Natural killer cell (primary cell): ENCODE results near the gene TBC1D8B. TPM values are rescaled to one million over a fixed set of nuclear protein-coding genes. Genes with fewer than 3 reads are reported as not detected.
A peak's percentile ranks its signal among the peaks of the same experiment; 100 is the strongest.

Experiments used
- ATAC-seq, 3 donors: fragments of 150-1000 bp in 2 of 3; fragments of 200-7000 bp in 1 of 3; cut with Tn5 transposase; 1 replicate in 1 of 3; 2 replicates in 2 of 3; pipeline ENCODE4 v1.10.0; 2021; ENCODE audit warnings: mild to moderate bottlenecking in 2 of 3, moderate library complexity in 2 of 3
- DNase-seq, 2 donors: peaks; one replicate each; pipeline versions ENCODE4 v3.0.0 to v3.0.0-alpha.2; 2013 to 2021; ENCODE audit warnings: mixed read lengths in 1 of 2
- H3K27ac ChIP-seq: one replicate; pipeline ENCODE4 v1.5.1; 2013; ENCODE audit warnings: mild to moderate bottlenecking, low read length
- H3K27me3 ChIP-seq: one replicate; pipeline ENCODE4 v1.6.1; 2013; ENCODE audit warnings: low read length; ENCODE audit not compliant: control insufficient read depth, insufficient read depth
- H3K36me3 ChIP-seq: one replicate; pipeline ENCODE4 v1.6.1; 2013; ENCODE audit warnings: low read length; ENCODE audit not compliant: control insufficient read depth, insufficient read depth
- H3K4me1 ChIP-seq: one replicate; pipeline ENCODE4 v1.6.1; 2013; ENCODE audit warnings: low read length; ENCODE audit not compliant: control insufficient read depth, insufficient read depth
- H3K4me3 ChIP-seq: one replicate; pipeline ENCODE4 v1.5.1; 2013; ENCODE audit warnings: low read length
- H3K9me3 ChIP-seq: one replicate; pipeline ENCODE4 v1.6.1; 2013; ENCODE audit warnings: low read length; ENCODE audit not compliant: control insufficient read depth, insufficient read depth
- H3K27ac Mint-ChIP-seq, 2 donors: one replicate each; pipeline ENCODE4 v1.8.0; 2022; ENCODE audit warnings: mild to moderate bottlenecking in 2 of 2, mixed read lengths in 2 of 2, moderate library complexity in 1 of 2
- H3K27me3 Mint-ChIP-seq, 2 donors: one replicate each; pipeline ENCODE4 v1.8.0; 2022; ENCODE audit warnings: low read depth in 2 of 2, mixed read lengths in 2 of 2
- H3K36me3 Mint-ChIP-seq: one replicate; pipeline ENCODE4 v1.8.0; 2022; ENCODE audit warnings: mixed read lengths
- H3K4me1 Mint-ChIP-seq, 2 donors: one replicate each; pipeline ENCODE4 v1.8.0; 2022; ENCODE audit warnings: mixed read lengths in 2 of 2
- H3K4me3 Mint-ChIP-seq: one replicate; pipeline ENCODE4 v1.8.0; 2022; ENCODE audit warnings: mild to moderate bottlenecking, moderate library complexity, mixed read lengths
- H3K9me3 Mint-ChIP-seq, 2 donors: one replicate each; pipeline ENCODE4 v1.8.0; 2022; ENCODE audit warnings: mixed read lengths in 2 of 2
- CTCF ChIP-seq: fragments of 200-600 bp; IDR thresholded peaks from one replicate; pipeline ENCODE4 v1.8.0; 2022; ENCODE audit warnings: antibody characterized with exemption
- WGBS: methylation state at CpG from one replicate; pipeline ENCODE4 v1.1.7; 2013; ENCODE audit warnings: missing lambda C conversion rate; ENCODE audit not compliant: insufficient coverage; 5-methylcytosine and 5-hydroxymethylcytosine counted together
- intact Hi-C: fragments of 100-400 bp; cut with micrococcal nuclease; formaldehyde crosslinking; loops from one replicate; pipeline ENCODE4 v1.14.2; 2022
- total RNA-seq, 4 donors: library from RNA; stranded (reverse); fragments of 120-200 nt in 1 of 4; gene quantifications; one replicate each; pipeline versions ENCODE4 v1.2.3 to v1.2.4, GENCODE V29; 2013 to 2022

Gene TBC1D8B
- total RNA-seq, 3 donors from 2014 or later (not counting 1 experiment from before 2014, with no cell fraction given) = 0.12 to 0.18 (median 0.13) TPM

DNA sequence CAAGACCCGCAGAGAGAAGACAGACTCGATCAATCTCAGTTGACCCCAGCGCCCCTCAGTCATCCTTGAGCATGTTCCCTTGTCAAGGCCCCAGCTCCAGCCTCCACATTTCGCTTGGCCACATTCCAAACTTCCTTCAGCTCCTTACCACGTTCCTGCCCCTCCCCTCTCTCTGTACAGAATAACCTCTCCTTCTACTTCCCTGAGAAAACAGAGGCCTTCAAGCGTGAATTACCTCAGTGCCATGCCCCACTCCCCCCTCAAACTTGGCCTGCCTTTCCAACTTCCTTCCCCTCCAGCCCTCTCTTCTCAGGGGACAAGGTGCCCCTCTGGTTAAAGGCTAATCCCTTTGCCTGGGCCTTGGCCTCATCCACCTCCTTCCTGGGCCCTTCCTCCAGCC is 103.9 kb downstream of the TBC1D8B start:
- Mint-ChIP-seq H3K4me1 (no peaks in the 10 kb centered on the region), H3K9me3 (no peaks in the 10 kb centered on the region), H3K27me3 (peaks cover 2 to 5% of the 10 kb centered on the region in 2 donors), H3K36me3 (no peaks in the 10 kb centered on the region), H3K27ac (no peak overlapping the region), H3K4me3 (no peak overlapping the region)
- TF ChIP-seq CTCF = no peak
- Histone ChIP-seq H3K36me3 (no peaks in the 10 kb centered on the region), H3K9me3 (no peaks in the 10 kb centered on the region), H3K4me1 (no peaks in the 10 kb centered on the region), H3K4me3 (no peak overlapping the region), H3K27me3 (no peaks in the 10 kb centered on the region), H3K27ac (no peak overlapping the region)
- intact Hi-C loops = no loop called here
- DNase-seq (no peak), ATAC-seq (no peak)
- WGBS = 72% methylated on average over 6 of the region's 6 CpGs

DNA sequence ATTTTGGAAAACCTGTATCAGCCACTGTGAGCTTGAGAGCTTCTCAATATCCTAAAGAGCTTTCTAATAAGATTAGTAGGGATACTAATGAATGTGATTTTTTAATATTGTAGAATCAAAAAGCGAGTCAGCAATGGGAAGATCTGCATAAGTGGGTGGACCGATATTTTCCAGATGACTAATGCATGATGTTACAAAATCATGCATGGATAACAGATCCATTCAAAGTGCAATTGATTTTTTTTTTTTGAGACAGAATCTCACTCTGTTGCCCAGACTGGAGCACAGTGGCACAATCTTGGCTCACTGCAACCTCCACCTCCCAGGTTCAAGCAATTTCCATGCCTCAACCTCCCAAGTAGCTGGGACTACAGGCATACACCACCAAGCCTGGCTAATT is 110.4 kb downstream of the TBC1D8B start:
- H3K36me3 ChIP-seq = no peaks in the 10 kb centered on the region
- no peak overlapping the region for H3K27ac Mint-ChIP-seq
- no peak overlapping the region for H3K4me3 ChIP-seq
- no peak for TF ChIP-seq CTCF
- no peaks in the 10 kb centered on the region for H3K36me3 Mint-ChIP-seq
- peaks cover 14 to 21% of the 10 kb centered on the region in 2 donors for H3K27me3 Mint-ChIP-seq
- H3K4me3 Mint-ChIP-seq = no peak overlapping the region
- peaks cover 5 to 6% of the 10 kb centered on the region in 2 donors for H3K4me1 Mint-ChIP-seq
- H3K9me3 ChIP-seq = no peaks in the 10 kb centered on the region
- DNase-seq (no peak), ATAC-seq (no peak)
- no peaks in the 10 kb centered on the region for H3K9me3 Mint-ChIP-seq
- whole genome bisulfite sequencing = 86% methylated on average over 2 of the region's 2 CpGs
- no peaks in the 10 kb centered on the region for H3K27me3 ChIP-seq
- H3K27ac ChIP-seq = no peak overlapping the region
- intact Hi-C loops = no loop called here
- peaks cover under 1% of the 10 kb centered on the region for H3K4me1 ChIP-seq

- no peaks in the 10 kb centered on the region for H3K9me3 Mint-ChIP-seq
- no peaks in the 10 kb centered on the region for H3K9me3 ChIP-seq
- 30% methylated on average over 5 of the region's 6 CpGs for WGBS
Measured at GRCh38 chrX:106917830-106918500, 115.5 kb downstream of the TBC1D8B start.

More at GRCh38 chrX:106917830-106918500, 115.5 kb downstream of the TBC1D8B start:
- intact Hi-C loops = no loop called here
- H3K36me3 ChIP-seq = no peaks in the 10 kb centered on the region
- no peak for ATAC-seq
- no peaks in the 10 kb centered on the region for H3K27me3 ChIP-seq
- H3K4me3 Mint-ChIP-seq = no peak overlapping the region
- H3K27me3 Mint-ChIP-seq = peaks cover 6 to 12% of the 10 kb centered on the region in 2 donors
- H3K4me3 ChIP-seq = no peak overlapping the region
- H3K4me1 Mint-ChIP-seq = peaks cover 8 to 9% of the 10 kb centered on the region in 2 donors
- H3K4me1 ChIP-seq = peaks cover 6% of the 10 kb centered on the region
- no peaks in the 10 kb centered on the region for H3K36me3 Mint-ChIP-seq
- H3K27ac ChIP-seq = no peak overlapping the region
- DNase-seq = peak in 1 of 2 donors; percentile 52
- H3K27ac Mint-ChIP-seq = no peak overlapping the region
- no peak for TF ChIP-seq CTCF
